ENCODE measurements around the gene GFOD1.
A peak's percentile ranks its signal among the peaks of the same experiment; 100 is the strongest.
"Not testable (repeated sequence)": the region's sequence is repeated elsewhere in the genome, so short reads cannot be mapped to it uniquely, and the experiment has no call there.

Gene GFOD1

DNA sequence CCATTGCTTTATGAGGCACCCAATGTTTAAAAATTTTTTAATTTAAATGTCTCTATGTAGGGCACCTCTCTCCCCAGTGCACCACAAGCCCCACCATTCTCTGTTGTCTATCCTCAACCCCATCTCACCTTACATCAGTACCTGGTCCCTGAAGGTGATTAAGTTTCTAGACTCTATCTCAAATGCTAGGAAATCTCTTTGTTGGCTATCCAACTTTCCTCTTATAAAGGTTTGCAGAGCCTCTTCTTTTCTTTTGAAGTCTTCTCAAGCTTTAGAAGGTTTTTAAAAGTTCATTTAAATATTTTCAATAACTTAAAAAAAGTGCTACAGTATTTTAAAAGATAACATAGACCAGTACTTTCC, 82.5 kb downstream of the GFOD1 start:
- no peak for DNase-seq (ENCODE audit: low read depth)

DNA sequence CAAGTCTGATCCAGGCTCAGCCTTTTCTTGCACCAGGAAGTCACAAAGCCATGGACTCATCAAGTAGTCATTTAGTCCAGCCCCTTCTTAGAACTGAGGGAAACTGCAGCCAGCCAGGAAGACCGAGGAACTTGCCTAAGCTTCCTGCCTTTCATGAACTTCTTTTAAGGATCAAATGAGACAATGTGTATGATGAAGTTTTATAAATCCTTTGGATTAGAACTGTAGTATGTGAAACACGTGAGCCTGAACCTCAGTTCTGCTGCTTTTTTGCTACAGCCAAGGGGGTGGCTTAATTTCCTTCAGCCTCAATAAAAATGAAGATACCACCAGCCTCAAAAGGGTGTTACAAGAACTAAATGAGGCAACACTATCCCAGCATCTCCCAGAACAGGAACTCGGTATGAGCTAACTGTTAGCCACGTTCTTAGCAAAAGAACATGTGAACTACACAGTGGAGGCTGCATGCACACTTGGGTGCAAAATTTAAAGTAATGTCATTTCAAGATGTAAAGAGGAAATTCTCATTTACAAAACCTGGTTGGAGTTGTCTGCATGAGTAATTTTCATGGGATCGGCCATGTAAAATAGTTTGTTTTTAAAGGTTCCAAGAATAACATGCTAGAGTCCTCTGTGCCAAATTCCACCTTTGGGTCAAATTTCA, 83.0 kb downstream of the GFOD1 start:
- no peak for DNase-seq (ENCODE audit: low read depth)

DNA sequence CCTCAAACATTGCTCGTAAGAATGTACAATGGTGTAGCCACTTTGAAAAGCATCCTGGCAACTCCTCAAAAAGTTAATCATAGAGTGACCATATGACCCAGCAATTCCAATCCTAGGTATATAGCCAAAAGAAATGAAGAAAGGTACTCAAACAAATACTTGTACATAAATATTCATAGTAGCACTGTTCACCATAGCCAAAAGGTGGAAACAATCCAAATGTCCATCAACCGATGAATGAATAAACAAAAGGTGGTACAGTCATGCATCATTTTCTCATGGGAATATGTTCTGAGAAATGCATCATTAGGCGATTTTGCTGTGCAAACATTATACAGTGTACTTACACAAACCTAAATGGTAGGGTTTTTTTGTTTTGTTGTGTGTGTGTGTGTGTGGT, 84.7 kb downstream of the GFOD1 start:
- no peak for DNase-seq (ENCODE audit: low read depth)

DNA sequence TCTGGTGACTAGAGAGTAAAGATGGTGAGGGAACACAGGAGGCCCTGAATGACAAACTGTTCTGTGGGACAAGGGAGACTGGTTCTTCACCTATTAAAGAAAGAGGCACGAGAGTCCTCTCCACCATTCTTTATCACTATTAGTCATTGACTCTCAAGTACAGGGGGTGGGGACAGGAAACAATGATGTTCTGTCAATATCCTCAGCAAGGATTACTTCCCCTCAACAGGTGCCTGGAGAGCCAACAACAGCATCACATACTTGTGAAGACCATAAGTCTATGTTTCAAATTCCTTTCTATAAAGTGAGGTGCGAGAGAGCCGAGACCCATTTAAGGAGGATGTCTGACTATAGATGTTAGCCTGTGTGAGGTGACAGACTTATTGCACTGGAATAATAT, 86.6 kb downstream of the GFOD1 start:
- DNase-seq (ENCODE audit: low read depth): no peak

DNA sequence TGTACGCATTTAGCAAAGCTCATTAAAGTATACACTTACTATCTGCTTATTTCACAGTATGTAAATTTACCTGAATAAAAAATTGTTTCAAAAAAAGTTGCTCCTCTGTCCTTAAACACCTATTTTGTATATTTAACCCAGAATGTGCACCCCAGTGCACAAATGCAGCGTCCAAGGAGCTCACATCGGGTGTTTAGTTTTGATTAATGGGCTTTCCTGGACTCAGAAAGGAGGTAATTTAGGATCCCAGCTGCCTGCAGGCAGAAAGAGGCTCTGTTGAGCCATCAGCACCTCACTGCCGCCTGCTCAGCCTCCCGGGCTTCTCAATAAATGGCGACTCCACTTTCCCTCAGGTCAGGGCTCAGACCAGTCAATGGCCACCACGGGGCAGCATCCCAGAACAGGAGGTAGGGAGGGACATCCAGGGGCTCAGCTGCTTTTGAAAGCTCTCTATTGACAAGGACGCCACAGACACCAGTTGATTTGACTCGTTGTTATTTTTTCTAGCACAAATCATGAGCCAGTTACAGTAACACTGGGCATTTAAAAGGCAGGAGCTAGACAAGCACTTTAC, 88.9 kb downstream of the GFOD1 start:
- no peak for DNase-seq (ENCODE audit: low read depth)

DNA sequence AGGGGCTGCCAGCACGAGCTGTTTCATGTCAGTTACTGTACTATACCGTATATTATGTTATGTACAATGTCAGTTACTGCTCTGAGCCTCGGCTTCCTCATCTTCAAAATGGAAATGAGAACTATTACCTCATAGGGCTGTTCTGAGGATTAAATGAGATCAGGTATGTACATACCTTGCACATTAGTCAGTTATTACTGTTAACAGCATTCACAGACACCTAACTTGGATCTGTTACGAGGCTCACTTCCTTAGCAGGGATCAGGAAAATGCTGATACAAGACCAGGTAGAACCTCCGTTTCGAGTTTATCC, 89.4 kb downstream of the GFOD1 start:
- no peak for DNase-seq (ENCODE audit: low read depth)

DNA sequence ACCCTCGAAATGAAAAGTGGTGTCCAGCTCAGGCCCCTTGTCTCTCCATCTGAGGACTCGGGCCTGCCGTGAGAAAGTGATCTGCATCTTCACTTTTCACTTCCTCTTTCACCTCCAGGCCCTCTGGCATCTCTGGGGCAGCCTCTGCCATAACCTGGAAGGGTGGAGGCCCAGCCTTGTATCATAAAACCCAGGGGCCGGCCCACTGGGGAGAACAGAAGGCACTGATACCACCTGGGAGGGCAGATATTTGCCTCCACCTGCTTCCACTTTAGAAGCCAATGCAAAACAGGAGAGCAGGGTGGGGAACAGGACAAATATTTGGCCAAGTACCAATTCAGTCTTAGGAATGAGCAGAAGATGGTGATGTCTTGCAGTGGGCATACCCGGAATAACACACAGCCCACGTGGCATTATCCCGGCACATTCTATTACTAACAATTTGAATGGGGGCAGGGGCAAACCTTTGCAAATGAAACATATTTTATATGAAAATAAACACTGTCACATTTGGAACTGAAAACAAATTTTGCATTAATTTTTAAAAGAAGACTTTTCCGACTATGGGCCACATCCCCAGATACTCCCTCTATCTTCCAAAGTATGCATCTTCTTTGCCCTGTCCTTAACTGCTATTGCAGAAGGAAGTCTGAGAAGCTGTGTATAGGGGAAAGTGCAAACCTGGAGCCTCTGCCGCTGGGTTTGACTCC, 89.9 kb downstream of the GFOD1 start:
- DNase-seq (ENCODE audit: low read depth): no peak

DNA sequence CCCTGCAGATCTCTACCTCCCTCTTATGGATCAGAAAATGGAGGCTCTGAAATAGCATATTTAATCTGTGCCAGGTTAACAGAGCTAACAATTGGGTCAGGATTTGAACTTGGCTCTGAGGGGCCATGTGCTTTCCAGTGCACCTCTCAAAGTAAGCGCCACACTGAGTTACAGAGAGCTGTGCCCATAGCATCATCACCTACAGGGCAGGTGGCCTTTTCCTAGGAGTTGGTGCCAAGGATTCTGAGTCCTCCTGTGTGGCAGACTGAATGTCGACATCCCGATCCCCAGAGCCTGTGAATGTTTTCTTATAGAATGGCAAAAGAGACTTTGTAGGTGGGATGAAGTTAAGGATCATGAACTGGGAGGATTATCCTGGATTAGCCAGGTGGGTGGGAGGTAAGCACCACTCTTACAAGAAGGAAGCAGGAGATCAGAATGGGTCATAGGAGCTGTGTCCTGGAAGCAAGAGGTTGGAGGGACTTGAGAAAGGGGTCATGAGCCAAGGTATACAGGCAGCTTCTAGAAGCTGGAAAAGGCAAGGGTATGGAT, 91.1 kb downstream of the GFOD1 start:
- DNase-seq (ENCODE audit: low read depth): no peak

DNA sequence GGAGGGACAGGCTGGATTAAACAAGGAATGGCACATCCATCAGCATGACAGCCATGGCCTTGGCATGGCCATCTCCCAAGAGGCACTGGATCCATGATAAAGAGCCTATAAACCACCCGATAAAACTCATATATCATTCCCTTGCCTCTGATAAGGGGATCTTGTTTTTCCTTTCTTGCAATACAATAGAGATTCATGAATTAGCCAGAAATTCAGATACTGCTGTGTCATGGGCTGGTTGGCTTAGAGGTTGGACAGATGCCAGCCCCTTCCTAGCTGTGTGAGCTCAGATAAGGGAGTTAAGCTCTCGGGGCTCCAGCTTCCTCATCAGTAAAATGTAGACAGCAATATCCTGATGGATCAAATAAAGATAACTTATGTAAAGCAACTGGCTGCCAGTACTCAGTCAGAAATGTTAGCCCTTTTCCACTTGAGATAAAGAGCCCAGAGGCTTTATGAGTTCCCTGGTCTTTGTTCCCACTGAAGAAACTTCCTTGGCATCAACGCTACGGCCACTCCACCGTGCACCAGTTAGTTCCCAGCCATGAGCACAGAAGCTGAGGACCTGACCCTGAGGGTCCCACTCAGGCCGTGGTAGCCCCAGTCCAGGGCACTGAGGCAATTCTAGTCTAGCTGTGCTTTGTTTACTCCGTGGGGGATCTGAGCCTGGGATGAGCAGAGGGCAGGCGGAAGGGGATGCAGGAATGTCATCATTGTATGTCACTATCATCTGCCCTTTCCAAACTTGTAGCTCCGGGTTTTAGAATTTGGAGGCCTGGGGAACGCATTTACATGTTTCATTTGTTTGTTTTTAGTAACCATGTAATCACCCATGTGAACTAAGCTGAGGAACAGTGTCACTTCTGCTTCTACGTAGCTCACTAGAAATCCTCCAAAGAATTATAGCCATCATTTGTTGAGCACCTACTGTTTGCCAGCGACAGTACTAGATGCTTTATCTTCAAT, 91.8 kb downstream of the GFOD1 start:
- DNase-seq (ENCODE audit: low read depth): peak; percentile 93

DNA sequence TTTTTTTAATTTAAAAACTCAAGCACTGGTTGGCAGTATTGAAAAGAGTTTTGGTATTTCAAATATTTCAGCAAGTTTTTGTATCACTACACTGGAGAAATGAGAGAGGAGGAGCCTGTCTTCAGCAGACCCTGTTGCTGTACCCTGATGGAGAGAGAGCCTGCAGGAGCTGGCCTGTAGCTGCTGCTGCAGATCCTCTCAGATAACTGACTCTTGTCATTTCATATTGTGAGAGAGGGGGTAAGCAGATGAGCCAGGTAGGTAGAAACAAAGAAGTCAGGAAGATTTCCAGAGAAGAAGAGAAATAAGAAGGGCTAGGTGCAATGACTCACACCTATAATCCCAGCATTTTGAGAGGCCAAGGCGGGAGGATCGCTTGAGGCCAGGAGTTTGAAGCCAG, 94.9 kb downstream of the GFOD1 start:
- DNase-seq (ENCODE audit: low read depth): no peak

DNA sequence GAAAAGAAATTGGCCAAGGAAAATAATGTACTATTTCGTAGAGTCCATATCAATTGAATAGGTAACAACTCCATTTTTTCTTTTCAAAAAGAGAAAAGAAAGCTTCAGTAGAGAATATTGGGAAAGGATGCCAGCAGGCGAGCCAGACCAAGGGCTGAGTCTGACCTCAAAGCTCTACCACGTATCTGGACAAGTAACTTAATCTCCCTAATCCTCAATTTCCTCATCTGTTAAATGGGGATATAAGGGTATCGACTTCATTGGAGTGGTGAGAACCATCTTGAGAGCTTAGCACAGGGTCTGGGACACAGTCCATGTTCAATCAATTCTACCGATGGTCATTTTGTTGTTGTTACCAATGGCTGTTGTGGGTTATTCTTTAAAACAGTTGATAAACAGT, 95.9 kb downstream of the GFOD1 start:
- DNase-seq (ENCODE audit: low read depth): no peak

DNA sequence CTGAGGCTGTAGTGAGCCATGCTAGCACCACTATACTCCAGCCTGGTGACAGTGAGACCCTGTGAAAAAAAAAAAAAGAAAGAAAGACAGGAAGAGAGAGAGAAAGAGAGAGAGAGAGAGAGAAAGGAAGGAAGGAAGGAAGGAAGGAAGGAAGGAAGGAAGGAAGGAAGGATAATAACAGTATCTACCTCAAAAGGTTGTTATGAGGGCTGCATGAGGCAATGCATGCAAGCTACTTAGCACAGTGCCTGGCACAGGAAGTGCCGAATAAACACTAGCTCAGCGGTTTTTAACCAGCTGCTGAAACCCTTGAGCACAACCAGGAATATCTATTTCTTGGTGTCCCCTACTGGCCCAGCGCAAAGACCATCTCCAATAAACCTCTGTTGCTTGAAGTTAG, 96.7 kb downstream of the GFOD1 start:
- DNase-seq (ENCODE audit: low read depth): no peak

DNA sequence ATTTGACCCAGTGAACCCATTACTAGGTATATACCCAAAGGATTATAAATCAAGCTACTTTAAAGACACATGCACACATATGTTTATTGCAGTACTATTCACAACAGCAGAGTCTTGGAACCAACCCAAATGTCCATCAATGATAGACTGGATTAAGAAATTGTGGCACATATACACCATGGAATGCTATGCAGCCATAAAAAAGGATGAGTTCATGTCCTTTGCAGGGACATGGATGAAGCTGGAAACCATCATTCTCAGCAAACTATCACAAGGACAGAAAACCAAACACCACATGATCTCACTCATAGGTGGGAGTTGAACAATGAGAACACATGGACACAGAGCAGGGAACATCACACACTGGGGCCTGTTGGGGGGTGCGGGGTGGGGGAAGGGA, 98.2 kb downstream of the GFOD1 start:
- not testable (repeated sequence) for DNase-seq (ENCODE audit: low read depth)

DNA sequence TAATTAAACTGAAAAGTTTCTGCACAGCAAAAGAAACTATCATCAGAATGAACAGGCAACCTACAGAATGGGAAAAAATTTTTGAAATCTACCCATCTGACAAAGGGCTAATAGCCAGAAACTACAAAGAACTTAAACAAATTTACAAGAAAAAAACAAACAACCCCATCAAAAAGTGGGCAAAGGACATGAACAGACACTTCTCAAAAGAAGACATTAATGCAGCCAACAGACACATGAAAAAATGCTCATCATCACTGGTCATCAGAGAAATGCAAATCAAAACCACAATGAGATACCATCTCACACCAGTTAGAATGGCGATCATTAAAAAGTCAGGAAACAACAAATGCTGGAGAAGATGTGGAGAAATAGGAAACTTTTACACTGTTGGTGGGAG, 98.6 kb downstream of the GFOD1 start:
- DNase-seq (ENCODE audit: low read depth): not testable (repeated sequence)

DNA sequence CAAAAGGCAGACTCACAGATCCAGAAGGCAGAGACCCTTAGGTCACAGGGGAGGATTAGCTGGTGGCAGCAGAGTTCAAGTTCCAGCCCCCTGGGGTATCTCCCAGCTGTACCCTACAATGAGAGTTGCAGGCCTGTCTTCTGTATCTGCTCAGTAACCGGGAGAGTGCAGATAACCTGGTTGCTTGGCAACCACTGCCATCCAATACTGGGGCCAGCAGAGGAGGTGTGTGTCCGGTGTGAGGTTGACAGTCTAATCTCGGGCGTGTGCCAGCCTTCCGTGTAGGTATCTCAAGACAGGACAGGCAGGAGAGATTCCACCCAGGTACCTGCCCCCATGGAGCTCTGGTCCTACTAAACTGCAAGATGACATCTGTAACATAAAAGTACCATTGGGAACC, 102.4 kb downstream of the GFOD1 start:
- DNase-seq (ENCODE audit: low read depth): no peak

DNA sequence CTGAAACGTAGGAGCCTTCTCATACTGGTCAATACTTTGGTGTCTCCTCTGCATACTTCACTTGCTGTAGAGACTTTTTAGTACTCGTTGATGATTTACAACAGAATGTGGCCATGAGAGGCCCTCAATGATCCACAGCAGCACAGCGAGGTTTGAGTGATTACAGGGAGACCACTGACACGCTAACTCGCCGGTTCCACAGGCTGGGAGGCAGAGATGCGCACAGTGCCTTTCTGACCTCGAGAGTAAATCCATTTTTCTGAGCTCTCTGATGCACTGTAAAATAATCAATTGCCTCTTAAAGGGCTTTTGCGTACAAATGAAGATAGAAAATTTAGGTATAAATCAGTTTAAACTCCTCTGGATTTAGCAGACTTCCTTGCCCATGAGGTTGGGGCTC, 102.9 kb downstream of the GFOD1 start:
- DNase-seq (ENCODE audit: low read depth): no peak

DNA sequence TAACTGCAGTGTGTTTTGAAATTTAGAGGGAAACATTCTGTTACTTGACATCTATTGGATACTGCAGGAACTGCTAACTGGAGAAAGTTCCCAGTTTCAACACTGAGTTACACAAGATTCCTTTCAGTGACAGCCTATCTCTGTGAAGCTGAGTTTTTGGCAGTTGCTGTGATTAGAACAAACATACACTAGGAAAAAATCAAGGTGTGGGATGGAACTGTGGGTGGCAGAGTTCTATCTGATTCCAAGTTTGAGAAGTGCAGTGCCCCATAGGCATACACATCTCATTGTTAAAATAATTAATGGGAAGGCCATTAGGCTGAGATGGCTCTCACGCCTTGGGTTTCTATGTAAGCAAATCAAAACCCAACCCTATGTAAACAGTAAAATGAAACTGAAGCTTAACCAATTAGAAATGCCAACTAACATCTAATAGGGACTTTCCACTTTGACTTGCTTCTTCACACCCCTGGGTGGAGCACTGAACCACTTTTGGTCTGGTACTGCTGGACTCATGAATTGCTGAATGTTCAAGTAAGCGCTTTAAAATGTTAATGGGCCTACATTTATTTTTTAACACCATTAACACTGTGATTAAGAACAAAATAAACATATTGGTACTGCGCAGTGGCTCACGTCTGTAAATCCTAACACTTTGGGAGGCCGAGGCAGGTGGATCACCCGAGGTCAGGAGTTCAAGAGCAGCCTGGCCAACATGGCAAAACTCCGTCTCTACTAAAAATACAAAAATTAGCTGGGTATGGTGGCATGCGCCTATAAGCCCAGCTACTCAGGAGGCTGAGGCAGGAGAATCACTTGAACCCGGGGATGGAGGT, 103.9 kb downstream of the GFOD1 start:
- DNase-seq (ENCODE audit: low read depth): no peak

DNA sequence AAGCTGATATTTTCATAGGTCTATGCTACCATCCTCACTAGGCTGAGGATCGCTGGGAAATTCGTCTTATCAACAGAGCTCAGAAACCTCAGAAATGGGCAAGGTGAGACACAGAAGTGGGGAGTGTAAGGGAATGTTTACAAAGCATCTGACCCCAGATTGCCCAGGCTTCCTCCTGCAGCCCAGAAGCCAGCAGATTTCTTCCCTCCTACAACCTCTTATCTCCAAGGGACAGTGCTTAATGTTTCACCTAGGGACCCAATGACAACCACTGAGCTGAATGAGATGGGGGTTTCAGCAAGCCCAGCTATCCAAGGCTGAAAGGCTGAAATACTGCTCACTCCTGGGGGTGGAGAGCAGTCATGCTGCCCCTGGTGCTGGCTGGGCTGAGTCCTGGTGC, 106.6 kb downstream of the GFOD1 start:
- no peak for DNase-seq (ENCODE audit: low read depth)

DNA sequence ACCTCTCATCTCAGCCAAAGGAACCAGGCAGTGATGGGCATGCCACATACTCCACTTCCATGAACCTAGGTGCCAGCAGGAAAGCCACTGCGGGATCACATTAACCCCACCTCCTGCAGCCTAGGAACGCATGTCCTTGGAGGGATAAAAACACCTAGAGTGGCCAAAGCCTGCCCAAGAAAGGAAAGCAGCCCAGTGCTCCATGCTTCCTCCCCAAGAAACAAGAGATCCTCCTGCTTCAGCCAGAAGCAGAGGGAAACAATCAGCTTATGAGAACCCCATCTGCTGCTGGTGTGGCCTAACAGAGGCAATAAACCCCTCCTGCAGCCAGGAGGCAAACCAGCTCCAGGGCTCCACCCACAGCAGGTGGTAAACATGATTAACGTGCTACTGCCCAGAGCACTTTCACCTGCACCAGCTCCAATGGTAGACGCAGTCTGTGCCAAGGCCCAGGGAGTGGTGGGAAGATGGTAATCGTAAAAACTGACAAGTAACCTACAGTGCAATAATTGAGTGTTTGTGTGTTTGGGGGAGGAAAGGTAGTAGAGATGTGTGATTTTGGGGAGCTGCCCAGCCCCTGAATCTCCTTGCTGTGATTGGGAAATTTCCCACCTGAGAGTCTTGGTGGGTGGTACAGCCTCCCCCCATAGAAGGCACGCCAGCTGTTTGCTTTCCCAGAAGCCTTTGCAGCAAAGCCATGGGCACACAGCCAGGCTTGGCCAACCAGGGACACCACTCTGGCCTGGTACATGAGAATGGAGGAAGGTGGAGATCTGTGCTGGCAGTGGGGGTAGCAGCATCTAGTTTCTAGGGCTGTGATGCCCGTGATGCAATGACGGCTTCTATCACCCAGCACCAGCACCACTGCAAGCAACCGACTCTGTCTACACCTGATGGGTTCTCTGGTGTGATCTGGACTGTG, 108.5 kb downstream of the GFOD1 start:
- DNase-seq (ENCODE audit: low read depth): no peak

DNA sequence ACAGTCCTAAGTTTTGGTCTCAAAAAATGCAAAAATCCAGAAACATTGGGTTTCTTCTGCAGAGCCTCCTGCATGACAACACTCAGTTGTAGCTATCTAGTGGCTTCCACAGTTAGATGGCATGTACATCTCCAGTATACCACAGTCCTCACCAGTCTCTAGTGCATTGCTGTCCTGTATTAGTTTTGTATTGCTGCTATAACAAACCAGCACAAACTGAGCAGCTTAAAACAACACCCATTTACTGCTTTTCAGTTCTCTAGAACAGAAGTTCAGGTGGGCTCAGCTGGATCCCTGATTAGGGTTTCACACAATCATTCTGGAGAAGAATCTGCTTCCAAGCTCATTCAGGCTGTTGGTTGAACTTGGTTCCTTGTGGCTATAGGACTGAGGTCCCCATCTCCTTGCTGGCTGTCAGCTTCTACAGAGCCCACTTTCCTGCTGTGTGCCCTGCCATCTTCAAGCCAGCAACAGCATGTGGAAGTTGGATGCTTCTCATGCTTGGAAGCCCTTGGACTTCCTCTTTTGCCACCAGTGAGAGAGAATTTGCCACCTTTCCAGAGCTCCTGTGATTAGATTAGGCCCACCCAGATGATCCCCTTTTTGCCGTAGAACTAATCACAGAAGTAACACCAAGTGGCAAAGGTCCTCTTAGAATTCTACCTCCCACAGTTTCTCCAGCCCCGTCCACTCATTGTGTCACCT, 110.2 kb downstream of the GFOD1 start:
- no peak for DNase-seq (ENCODE audit: low read depth)
